Panc1 (cell line): ENCODE measurements around the gene PALM2AKAP2. TPM values are rescaled to one million over a fixed set of nuclear protein-coding genes. Genes with fewer than 3 reads are reported as not detected.

Source experiments
- ATAC-seq: fragments of 200-7000 bp; cut with Tn5 transposase; 2 replicates; pipeline ENCODE4 v1.9.1; 2020; ENCODE audit warnings: mild to moderate bottlenecking, moderate library complexity
- BruUV-seq: library from RNA; stranded (reverse); fragments of 400-500 nt; replicated peaks from 2 replicates; lab custom pipeline; 2021; lab: Mats Ljungman, UMichigan
- CTCF ChIA-PET: fragments of 300-600 bp; sonication (Branson Sonifier 250); formaldehyde crosslinking; loops from one replicate; lab custom pipeline; 2022; ENCODE audit warnings: antibody characterized with exemption; lab: Charles Lee
- POLR2A ChIA-PET: fragments of 300-600 bp; sonication (Branson Sonifier 250); formaldehyde crosslinking; loops from one replicate; lab custom pipeline; 2022; ENCODE audit warnings: antibody characterized with exemption; lab: Charles Lee
- DNase-seq: peaks from one replicate; pipeline ENCODE4 v3.0.0-alpha.2; 2010; ENCODE audit warnings: low read depth, low spot score
- H3K27ac ChIP-seq: 2 replicates; pipeline ENCODE4 v1.5.1; 2011; ENCODE audit warnings: mild to moderate bottlenecking, low read length, inconsistent platforms
- H3K27me3 ChIP-seq: fragments of 200-500 bp; sonication (Bioruptor generic); 2 replicates; pipeline ENCODE4 v1.6.0; 2014; ENCODE audit warnings: low read length, inconsistent platforms; ENCODE audit not compliant: control insufficient read depth, insufficient read depth
- H3K36me3 ChIP-seq: fragments of 200-500 bp; sonication (Bioruptor generic); 2 replicates; pipeline ENCODE4 v1.5.1; 2014; ENCODE audit warnings: inconsistent platforms, mild to moderate bottlenecking, low read length, moderate library complexity; ENCODE audit not compliant: control insufficient read depth, insufficient read depth
- H3K4me1 ChIP-seq: 2 replicates; pipeline ENCODE4 v1.5.1; 2011; ENCODE audit warnings: inconsistent platforms, mild to moderate bottlenecking, low read length, moderate library complexity; ENCODE audit not compliant: control insufficient read depth, insufficient read depth
- H3K4me3 ChIP-seq, 2 experiments: 2 replicates each; pipeline ENCODE4 v1.5.1; 2011 to 2012; ENCODE audit warnings: low read depth in 2 of 2, low read length in 2 of 2, mild to moderate bottlenecking in 2 of 2, inconsistent platforms in 1 of 2, moderate library complexity in 1 of 2
- H3K9me3 ChIP-seq: fragments of 200-500 bp; sonication (Bioruptor generic); 2 replicates; pipeline ENCODE4 v1.5.1; 2014; ENCODE audit warnings: low read depth, mild to moderate bottlenecking, inconsistent platforms, low read length, moderate library complexity; ENCODE audit not compliant: control insufficient read depth, insufficient read depth
- POLR2AphosphoS5 ChIP-seq: IDR thresholded peaks from 2 replicates; pipeline ENCODE4 v1.6.1; 2012; ENCODE audit warnings: mild to moderate bottlenecking, low read depth, low read length, moderate library complexity
- SIN3A ChIP-seq: IDR thresholded peaks from 2 replicates; pipeline ENCODE4 v1.6.1; 2012; ENCODE audit warnings: low read depth, mild to moderate bottlenecking, low read length, moderate library complexity, borderline replicate concordance; ENCODE audit not compliant: insufficient read depth
- TCF7L2 ChIP-seq: IDR thresholded peaks from 2 replicates; pipeline ENCODE4 v1.6.1; 2011; ENCODE audit warnings: mild to moderate bottlenecking, low read depth, low read length, inconsistent platforms
- in situ Hi-C: cut with HindIII; loops from 2 replicates; pipeline ENCODE4 v1.10.0; 2016; ENCODE audit warnings: low sequenced_read_pairs, low pct_unique_long_range_greater_than_20kb
- intact Hi-C: fragments of 100-400 bp; cut with micrococcal nuclease; formaldehyde crosslinking; loops from one replicate; pipeline ENCODE4 v1.10.0; 2022; ENCODE audit not compliant: unreplicated experiment
- total RNA-seq: library from RNA; stranded (reverse); gene quantifications from one replicate; pipeline ENCODE4 v1.2.1, GENCODE V29; 2021; ENCODE audit not compliant: unreplicated experiment
- TF ChIP-seq, protein P1 (sequence below): fragments of 450-650 bp; IDR thresholded peaks from 2 replicates; pipeline ENCODE4 v1.5.1; 2017; ENCODE audit warnings: mild to moderate bottlenecking
- TF ChIP-seq, protein P2 (sequence below), 2 experiments: IDR thresholded peaks; 2 replicates each; pipeline ENCODE4 v1.6.1; 2011 to 2012; ENCODE audit warnings: low read depth in 2 of 2, control low read depth in 1 of 2, low read length in 1 of 2, mild to moderate bottlenecking in 1 of 2, moderate library complexity in 1 of 2; ENCODE audit not compliant: insufficient read depth in 1 of 2

Gene PALM2AKAP2
- total RNA-seq, 1 experiment from 2014 or later: 0.44 TPM

DNA sequence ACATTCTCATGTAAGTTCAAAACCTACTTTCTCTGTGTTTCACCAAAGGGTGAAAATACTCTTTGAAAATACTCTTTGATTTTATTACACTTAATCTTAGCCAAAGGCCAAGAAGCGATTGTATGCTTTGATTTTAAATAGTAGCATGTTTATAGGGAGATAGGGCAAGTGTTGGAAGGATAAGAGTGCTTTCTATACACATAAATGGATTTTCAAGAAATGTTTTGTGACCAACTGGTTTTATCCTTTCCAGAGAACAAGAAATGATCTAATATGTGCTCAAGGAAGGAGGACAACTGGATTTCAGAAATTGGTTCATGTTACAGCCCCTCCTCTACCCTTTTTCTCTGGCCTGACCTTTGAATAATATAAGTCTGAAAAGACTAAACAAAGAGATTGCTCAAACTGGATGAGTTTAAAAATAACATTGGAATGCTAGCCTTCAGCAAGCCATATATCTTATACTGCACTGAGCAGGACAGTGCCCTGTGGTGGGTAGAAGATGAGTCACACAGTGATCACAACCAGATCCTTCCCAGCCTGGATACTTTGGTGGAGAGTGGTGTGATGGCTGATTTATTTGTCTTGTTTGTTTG, 13.1 kb downstream of the PALM2AKAP2 start:
- intact Hi-C loops: no loop called here
- DNase-seq: no peak
- H3K27ac ChIP-seq: no peak overlapping the region
- no peaks in the 10 kb centered on the region for H3K9me3 ChIP-seq
- ChIA-PET POLR2A (no interaction called here), CTCF (no interaction called here)
- H3K27me3 ChIP-seq: no peaks in the 10 kb centered on the region
- in situ Hi-C loops: no loop called here
- H3K36me3 ChIP-seq: no peaks in the 10 kb centered on the region
- ATAC-seq: no peak
- TF ChIP-seq SIN3A: no peak
- TF ChIP-seq POLR2AphosphoS5: no peak
- TF ChIP-seq, protein P1, sequence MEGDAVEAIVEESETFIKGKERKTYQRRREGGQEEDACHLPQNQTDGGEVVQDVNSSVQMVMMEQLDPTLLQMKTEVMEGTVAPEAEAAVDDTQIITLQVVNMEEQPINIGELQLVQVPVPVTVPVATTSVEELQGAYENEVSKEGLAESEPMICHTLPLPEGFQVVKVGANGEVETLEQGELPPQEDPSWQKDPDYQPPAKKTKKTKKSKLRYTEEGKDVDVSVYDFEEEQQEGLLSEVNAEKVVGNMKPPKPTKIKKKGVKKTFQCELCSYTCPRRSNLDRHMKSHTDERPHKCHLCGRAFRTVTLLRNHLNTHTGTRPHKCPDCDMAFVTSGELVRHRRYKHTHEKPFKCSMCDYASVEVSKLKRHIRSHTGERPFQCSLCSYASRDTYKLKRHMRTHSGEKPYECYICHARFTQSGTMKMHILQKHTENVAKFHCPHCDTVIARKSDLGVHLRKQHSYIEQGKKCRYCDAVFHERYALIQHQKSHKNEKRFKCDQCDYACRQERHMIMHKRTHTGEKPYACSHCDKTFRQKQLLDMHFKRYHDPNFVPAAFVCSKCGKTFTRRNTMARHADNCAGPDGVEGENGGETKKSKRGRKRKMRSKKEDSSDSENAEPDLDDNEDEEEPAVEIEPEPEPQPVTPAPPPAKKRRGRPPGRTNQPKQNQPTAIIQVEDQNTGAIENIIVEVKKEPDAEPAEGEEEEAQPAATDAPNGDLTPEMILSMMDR: no peak
- H3K4me3 ChIP-seq: no peak overlapping the region
- BruUV-seq: no TSS peak
- no peaks in the 10 kb centered on the region for H3K4me1 ChIP-seq

DNA sequence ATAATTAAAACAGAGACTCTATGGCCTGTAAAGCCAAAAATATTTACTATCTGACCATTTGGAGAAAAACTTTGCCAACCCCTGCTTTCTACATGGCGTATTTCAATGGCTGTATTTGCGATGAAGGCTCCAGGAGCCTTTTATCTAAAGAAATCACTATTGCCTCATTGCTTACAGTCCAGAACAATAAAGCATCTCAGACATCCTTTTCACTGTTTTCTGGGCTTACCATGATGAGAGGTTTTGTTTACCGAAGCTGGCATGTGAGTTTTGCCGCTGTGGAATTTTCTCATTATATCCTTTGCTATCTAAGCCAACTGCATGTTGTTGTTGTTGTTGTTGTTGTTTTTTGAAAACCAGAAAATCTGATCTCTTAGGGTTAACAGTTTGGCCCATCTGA, 13.9 kb downstream of the PALM2AKAP2 start:
- no peaks in the 10 kb centered on the region for H3K4me1 ChIP-seq
- H3K27ac ChIP-seq: no peak overlapping the region
- DNase-seq (no peak), ATAC-seq (no peak)
- H3K36me3 ChIP-seq: no peaks in the 10 kb centered on the region
- ChIA-PET CTCF (no interaction called here), POLR2A (no interaction called here)
- no peaks in the 10 kb centered on the region for H3K27me3 ChIP-seq
- in situ Hi-C loops (no loop called here), intact Hi-C loops (no loop called here)
- H3K9me3 ChIP-seq: no peaks in the 10 kb centered on the region
- TF ChIP-seq, protein P1: no peak
- TF ChIP-seq SIN3A (no peak), POLR2AphosphoS5 (no peak), TCF7L2 (no peak)
- TF ChIP-seq, protein P2, sequence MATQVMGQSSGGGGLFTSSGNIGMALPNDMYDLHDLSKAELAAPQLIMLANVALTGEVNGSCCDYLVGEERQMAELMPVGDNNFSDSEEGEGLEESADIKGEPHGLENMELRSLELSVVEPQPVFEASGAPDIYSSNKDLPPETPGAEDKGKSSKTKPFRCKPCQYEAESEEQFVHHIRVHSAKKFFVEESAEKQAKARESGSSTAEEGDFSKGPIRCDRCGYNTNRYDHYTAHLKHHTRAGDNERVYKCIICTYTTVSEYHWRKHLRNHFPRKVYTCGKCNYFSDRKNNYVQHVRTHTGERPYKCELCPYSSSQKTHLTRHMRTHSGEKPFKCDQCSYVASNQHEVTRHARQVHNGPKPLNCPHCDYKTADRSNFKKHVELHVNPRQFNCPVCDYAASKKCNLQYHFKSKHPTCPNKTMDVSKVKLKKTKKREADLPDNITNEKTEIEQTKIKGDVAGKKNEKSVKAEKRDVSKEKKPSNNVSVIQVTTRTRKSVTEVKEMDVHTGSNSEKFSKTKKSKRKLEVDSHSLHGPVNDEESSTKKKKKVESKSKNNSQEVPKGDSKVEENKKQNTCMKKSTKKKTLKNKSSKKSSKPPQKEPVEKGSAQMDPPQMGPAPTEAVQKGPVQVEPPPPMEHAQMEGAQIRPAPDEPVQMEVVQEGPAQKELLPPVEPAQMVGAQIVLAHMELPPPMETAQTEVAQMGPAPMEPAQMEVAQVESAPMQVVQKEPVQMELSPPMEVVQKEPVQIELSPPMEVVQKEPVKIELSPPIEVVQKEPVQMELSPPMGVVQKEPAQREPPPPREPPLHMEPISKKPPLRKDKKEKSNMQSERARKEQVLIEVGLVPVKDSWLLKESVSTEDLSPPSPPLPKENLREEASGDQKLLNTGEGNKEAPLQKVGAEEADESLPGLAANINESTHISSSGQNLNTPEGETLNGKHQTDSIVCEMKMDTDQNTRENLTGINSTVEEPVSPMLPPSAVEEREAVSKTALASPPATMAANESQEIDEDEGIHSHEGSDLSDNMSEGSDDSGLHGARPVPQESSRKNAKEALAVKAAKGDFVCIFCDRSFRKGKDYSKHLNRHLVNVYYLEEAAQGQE (IDR thresholded peaks at IDR 0.05; ENCODE audit: insufficient read depth in 1 of 2, low read depth in 2 of 2, low read length in 1 of 2): no peak
- no peak overlapping the region for H3K4me3 ChIP-seq
- BruUV-seq: no TSS peak
